Measurements from ENCODE around the gene C4orf36. TPM values are rescaled to one million over a fixed set of nuclear protein-coding genes. Genes with fewer than 3 reads are reported as not detected.

The C4orf36 gene
- total RNA-seq, 1 donor from 2014 or later = 8.6 TPM

DNA sequence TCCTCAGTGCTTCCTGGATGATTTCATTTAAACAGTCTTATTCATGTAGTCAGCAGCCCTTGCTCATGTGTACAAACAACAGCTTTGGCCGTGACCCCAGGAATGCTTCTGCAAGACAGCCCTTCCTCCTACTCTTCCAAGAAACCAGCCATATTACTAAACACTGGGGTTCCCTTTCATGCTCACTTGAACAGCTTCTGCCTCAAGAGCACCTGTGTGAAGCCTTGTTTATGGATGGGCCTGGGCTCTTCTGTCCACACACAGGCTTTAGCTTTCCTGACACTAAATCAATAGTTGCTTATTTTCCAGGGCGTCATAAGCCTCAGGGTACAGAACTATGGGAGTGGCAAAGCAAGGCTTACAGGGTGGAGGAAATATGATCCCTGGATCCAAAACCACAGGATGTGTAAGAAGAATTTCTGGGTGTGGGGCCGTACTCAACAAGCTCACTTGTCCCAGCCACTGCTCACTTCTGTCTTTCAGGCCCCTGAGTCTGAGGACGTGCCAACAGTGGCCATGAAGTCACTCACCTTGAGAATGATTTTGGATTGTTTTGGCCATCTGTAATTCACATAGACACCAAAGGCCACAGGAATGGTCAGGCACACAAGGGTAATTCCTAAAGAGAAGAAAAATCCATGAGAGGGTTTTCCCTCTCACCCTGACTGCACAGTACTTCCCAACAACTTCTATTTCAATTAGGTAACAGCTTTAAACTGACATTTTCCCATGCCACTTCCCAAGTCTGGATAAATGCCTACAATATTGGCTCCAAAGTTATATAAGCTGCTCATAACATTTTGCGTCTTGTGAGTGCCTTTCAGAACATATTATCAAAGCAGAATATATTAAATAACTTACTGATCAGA is 60.7 kb downstream of the C4orf36 start:
- Histone ChIP-seq H2AFZ (replicated peaks) (no peak overlapping the region), H3K27ac (no peak overlapping the region), H3K27me3 (no peaks in the 10 kb centered on the region), H3K9ac (no peak overlapping the region), H3K4me3 (no peak overlapping the region), H3K79me2 (ENCODE audit: low read depth) (no peaks in the 10 kb centered on the region), H3K4me1 (no peaks in the 10 kb centered on the region), H3F3A (ENCODE audit: low read depth) (no peaks in the 10 kb centered on the region), H4K20me1 (ENCODE audit: low read depth) (no peaks in the 10 kb centered on the region), H3K9me3 (ENCODE audit: low read depth) (no peaks in the 10 kb centered on the region), H3K36me3 (no peaks in the 10 kb centered on the region), H3K4me2 (no peak overlapping the region)
- H3K36me3 Mint-ChIP-seq = no peaks in the 10 kb centered on the region
- no peak overlapping the region for H3K27ac Mint-ChIP-seq
- peaks cover 2% of the 10 kb centered on the region for H3K27me3 Mint-ChIP-seq (ENCODE audit: insufficient read depth, low read depth)
- H3K4me1 Mint-ChIP-seq = peaks cover 12% of the 10 kb centered on the region
- no peaks in the 10 kb centered on the region for H3K9me3 Mint-ChIP-seq
- no peak overlapping the region for H3K4me3 Mint-ChIP-seq
- no peak for TF ChIP-seq EZH2phosphoT487 (IDR thresholded peaks at IDR 0.05)
- TF ChIP-seq EZH2 (IDR thresholded peaks at IDR 0.05) = no peak
- TF ChIP-seq, protein P1, sequence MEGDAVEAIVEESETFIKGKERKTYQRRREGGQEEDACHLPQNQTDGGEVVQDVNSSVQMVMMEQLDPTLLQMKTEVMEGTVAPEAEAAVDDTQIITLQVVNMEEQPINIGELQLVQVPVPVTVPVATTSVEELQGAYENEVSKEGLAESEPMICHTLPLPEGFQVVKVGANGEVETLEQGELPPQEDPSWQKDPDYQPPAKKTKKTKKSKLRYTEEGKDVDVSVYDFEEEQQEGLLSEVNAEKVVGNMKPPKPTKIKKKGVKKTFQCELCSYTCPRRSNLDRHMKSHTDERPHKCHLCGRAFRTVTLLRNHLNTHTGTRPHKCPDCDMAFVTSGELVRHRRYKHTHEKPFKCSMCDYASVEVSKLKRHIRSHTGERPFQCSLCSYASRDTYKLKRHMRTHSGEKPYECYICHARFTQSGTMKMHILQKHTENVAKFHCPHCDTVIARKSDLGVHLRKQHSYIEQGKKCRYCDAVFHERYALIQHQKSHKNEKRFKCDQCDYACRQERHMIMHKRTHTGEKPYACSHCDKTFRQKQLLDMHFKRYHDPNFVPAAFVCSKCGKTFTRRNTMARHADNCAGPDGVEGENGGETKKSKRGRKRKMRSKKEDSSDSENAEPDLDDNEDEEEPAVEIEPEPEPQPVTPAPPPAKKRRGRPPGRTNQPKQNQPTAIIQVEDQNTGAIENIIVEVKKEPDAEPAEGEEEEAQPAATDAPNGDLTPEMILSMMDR (IDR thresholded peaks at IDR 0.05) = no peak
- DNase-seq (ENCODE audit: low spot score) = no peak

Other genes starting within 250 kb of the C4orf36 start
- gene SLC10A6, start 43.0 kb downstream of the C4orf36 start, total RNA-seq (ENCODE audit: low replicate concordance) = not detected in 2 replicates
- 25.5 and 29.0 TPM in 2 replicates for gene AFF1, start 42.6 kb upstream of the C4orf36 start, total RNA-seq (ENCODE audit: low replicate concordance)